Head of caudate nucleus (tissue), 42 donors: Measurements from ENCODE around the gene ADCY4.
A peak's percentile ranks its signal among the peaks of the same experiment; 100 is the strongest.

ENCODE experiments used
- DNase-seq, 42 donors: peaks; one replicate each; pipeline versions ENCODE4 v3.0.0 to v3.0.0-alpha.2; 2020 to 2021; ENCODE audit warnings: mixed read lengths in 7 of 42
- intact Hi-C: fragments of 100-400 bp; cut with DNase I; formaldehyde crosslinking; loops from one replicate; pipeline ENCODE4 v1.15.0; 2022

The ADCY4 gene

DNA sequence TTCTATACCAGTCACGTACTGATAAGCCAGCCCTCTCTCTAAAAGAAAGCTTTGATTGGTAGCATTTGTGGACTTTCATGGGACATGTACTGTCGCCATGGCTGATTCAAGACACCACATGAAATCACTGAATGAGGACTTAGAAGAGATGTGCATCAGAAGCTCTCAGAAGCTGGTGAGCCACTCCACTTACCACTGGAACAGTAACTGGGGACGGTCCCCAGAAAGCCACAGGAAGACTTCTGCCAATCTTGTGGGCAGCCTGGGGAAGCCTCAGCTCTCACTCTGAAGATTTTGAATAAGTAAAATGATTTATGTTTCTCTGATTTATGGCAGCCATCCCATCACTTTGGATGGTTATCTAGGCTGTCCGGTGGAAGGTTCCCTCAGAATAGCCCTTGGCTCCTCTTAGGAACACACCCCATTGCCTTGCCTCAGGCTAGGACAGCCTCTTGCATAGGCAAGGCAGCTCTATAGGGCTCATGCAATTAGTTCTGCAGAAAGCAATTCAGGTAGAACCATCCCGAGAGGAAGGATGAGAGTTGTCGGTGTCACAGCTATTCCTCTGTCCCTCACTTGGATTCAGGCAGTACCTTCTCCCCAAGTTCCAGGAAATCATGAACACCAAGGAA is 45.1 kb downstream of the ADCY4 start:
- DNase-seq = no peak
- intact Hi-C loops = no loop called here

GRCh38 chr14:24286996-24287395 is 47.9 kb downstream of the ADCY4 start:
- no peak for DNase-seq
- intact Hi-C loops = no loop called here

DNA sequence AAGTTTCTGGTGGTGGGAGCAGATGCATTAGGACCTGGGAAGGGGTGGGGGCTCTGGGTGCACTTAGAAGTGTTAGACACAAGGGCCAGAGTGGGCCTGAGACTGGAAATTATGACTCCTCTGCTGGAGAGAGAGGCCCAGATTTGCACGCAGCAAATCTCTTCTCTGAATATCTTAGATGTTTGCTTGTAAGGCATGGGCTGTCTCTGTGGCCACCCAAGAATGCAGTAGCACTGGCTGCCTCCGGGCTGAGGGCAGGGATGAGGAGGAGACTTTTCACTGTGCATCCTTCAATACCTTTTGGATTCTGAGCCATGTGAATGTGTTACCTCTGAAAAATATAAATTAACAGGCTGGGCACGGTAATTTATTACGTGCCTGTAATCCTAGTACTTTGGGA is 49.5 kb downstream of the ADCY4 start:
- no peak for DNase-seq
- intact Hi-C loops = no loop called here

DNA sequence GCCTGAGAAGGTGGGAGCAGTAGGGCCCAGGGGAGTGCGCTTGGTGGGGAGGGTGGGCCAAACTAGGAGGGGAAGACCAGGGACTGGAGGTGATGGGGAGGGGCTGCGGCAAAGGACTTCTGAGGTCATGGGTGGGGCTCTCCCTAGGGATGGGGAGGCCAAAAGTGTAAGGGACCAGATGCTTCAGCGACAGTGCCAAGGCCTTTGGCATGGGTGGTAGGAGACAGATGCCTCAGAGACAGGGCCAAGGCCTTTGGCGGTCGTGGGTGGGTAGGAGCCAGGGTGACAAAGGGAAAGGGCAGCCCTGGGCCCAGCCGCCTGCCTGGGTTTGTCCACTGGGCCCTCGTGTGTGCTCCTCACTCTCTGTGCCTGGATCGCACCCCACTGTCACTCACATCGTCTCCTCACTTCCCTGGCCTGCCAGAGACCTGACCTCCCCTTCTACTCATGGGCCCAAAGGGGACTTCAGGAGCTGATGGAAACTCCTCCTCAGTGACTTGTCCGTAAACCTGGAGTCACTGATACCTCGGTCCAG is 50.3 kb downstream of the ADCY4 start:
- intact Hi-C loops = no loop called here
- no peak for DNase-seq

DNA sequence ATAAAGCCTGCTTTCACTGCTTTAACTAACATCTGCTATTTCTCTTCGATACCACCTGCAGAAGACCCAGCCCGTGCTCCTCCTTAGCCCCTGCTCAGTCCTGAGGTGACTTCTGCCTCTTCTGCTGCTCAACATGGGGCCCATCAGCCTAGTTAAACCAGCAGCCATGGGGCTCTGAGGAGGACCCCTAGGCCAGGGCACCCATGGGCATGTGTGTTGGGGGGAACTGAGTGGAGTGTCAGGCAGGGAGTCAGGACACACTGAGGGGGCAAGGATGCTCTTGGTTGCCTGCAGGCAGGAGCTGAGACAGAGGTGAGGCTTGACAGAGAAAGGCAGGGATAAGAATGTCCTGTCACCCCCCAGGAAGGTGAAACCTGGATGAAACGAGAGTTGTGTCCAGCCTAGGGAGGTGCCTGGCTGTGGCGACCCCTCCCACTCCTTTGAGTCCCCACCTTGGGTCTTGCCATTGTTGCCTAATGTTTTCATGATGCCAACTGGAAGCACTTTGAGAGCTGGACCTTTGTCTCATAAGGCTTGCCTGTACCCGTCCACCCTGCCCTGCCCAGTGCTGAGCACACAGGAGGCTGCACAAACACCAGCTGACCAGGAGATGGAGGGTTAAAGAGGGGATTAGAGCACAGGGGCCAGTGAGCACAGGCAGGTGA is 50.9 kb downstream of the ADCY4 start:
- DNase-seq = no peak
- intact Hi-C loops = no loop called here

GRCh38 chr14:24282736-24283135 is 52.1 kb downstream of the ADCY4 start:
- no peak for DNase-seq
- intact Hi-C loops = no loop called here

DNA sequence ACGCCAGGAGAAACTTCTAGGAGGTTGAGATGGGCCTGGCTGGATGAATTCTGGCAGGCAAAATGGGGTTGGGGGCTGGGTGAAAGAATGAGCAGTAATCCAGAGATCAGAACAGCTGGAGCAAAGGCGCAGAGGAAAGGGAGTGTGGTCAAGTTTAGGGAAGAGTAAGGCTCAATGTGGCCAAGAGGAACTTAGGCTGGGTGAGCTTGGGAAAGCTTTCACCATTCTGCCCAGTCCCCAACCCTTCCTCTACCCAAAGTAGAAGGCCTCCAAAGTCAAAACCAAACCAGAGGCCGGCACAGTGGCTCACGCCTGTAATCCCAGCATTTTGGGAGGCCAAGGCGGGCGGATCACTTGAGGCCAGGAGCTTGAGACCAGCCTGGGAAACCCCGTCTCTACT is 53.2 kb downstream of the ADCY4 start:
- DNase-seq = no peak
- intact Hi-C loops = no loop called here

DNA sequence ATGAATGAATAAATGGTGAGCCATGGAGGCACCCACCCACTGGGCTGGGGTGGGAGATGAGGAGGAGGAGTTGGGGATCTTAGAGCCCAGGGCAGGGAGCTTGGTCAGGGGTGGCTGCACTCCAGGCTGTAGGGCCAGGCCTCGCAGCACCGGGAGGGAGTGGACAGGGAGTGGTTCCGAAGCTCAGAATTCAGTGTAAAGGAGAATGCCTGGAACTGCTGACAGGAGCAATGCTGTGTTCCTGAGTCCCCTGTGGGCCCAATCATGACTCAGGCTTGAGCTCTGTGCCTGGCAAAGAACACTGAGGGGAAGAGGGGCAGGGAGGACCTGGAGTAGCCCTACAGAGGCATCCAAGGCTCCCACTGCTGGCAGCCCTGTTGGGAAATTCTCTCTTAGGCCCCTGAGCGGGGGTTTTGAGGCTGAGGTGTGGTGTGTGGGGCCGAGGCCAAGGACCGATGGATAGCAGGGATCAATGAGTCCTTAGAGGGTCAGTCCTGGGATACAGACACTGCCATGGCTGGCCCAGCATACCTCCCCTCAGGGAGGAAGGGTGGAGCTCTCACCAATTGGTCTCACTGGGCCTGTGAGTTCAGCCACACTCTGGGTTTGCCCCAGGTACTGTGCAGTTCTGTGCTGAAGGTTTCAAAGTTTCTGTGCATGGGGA is 53.9 kb downstream of the ADCY4 start:
- DNase-seq = no peak
- intact Hi-C loops = no loop called here

GRCh38 chr14:24279301-24280186 is 55.3 kb downstream of the ADCY4 start:
- peak in 36 of 42 donors; percentile 7 to 79 (median 48) for DNase-seq
- intact Hi-C loops = no loop called here

GRCh38 chr14:24278424-24278823 is 56.4 kb downstream of the ADCY4 start:
- intact Hi-C loops = no loop called here
- DNase-seq = no peak

GRCh38 chr14:24277606-24278321 is 57.1 kb downstream of the ADCY4 start:
- DNase-seq = peak in 18 of 42 donors; percentile 7 to 57 (median 24)
- intact Hi-C loops = no loop called here

- intact Hi-C loops = no loop called here
- no peak for DNase-seq
These were observed 57.8 kb downstream of the ADCY4 start for GRCh38 chr14:24277071-24277470.

DNA sequence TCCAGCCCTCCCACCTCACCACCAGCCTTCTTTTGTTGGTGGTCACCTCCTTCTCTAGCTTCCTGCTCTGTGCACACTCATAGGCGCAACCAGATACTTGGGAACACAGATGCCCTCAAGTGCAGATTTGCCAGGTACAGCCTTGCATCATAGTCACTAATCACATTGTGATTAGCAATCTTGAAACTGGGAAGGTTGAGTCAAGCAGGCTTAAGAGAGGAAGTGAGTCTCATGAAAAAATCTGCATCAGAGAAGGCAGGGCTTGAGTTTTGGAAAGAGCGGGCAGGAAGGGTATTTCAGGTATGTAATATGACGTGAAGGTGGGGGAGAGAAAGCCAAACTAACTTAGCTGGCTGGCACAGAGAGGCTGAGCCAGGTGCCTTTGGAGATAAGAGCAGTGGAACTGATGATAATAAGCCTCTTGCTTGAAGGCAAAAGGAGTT is 60.7 kb downstream of the ADCY4 start:
- intact Hi-C loops = no loop called here
- peak in 6 of 42 donors; percentile 9 to 38 (median 23) for DNase-seq

- intact Hi-C loops = no loop called here
- DNase-seq = no peak
These were observed 61.4 kb downstream of the ADCY4 start for GRCh38 chr14:24273422-24273998.

DNA sequence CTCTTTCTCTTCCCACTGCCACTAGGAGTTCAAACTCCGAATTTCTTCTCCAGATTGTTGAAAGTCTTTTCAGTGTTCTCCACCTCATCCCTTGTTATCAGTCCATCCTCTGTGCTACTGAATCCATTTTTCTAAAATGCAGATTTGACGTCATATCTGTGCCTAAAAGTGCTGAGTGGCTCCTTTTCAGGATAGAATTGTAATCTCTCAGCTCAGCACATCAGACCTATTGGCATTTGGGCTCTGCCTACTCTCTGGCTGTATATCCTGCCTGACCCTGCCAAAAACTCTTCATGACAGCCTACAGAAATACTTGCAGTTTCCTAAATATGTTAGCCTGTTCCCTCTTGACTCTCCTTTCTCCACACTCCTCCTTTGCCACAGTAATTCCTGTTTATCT is 62.4 kb downstream of the ADCY4 start:
- intact Hi-C loops = no loop called here

DNA sequence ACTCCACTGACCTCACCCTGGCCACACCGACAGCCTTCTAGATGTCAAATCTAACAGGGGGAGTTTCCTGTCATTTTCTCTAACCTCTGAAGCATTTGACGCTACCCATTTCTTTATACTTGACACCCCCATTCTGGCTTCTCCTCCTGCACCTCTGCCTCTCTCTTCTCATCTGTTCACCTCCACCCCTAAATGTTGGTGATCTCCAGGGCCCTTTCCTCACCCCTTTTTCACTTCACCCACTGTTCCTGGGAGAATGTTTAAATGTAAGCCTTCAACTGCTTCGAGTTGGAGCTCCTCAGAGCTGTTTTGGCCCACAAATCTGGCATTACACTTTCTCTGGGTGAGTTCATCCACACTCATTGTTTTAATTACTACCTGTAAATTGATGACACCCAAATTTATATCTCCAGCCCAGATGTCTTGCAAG is 63.0 kb downstream of the ADCY4 start:
- intact Hi-C loops = no loop called here
- DNase-seq = no peak

More for the DNA sequence above, 62.4 kb downstream of the ADCY4 start:
- DNase-seq = no peak

DNA sequence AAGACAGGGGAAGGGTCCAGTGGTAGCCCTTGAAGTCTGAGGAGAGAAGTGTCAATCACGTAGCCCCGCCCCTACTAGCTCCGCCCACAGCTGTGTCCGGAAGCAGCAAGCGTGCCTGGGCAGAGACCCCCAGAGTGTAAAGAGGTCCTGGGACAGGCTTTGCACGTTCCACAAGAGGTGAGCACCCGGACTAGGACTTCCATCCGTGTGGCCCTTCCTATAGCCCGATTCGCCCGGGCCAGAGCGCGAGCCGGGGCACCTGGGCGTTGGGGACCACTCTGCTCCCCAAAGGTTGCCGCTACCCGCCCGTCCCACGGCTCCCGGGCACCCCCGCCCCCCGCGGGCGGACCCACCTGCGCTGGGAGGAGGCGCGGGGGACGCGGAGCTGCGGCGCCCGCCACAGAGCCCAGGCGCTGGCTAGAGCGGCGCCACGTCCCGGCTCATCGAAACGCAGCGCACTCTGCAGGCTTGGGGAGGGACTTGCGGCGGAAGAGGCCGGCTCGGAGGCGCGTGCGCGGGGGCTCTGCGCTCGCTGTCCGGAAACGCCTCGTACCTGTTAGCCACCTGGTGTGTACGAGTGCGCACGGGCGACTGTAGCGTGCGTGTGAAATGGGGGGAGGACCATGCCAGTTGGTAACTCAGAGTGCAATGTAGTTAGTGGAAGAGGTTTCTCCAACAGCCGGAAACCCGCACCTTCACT is 63.6 kb downstream of the ADCY4 start, which contains the start of gene RABGGTA:
Gene RABGGTA, minus strand, starts transcription at position 464 of the 700 bp plus-strand sequence. CDS start 482 bp downstream, outside the sequence.
- DNase-seq = peak; percentile 63 to 94 (median 86)
- intact Hi-C loops = no loop called here
